DMS53 (cell line): ENCODE data around the gene COMMD9.

Experiments used
- DNase-seq: peaks from one replicate; lab custom pipeline; 2025; lab: John Stamatoyannopoulos, UW

COMMD9 gene

DNA sequence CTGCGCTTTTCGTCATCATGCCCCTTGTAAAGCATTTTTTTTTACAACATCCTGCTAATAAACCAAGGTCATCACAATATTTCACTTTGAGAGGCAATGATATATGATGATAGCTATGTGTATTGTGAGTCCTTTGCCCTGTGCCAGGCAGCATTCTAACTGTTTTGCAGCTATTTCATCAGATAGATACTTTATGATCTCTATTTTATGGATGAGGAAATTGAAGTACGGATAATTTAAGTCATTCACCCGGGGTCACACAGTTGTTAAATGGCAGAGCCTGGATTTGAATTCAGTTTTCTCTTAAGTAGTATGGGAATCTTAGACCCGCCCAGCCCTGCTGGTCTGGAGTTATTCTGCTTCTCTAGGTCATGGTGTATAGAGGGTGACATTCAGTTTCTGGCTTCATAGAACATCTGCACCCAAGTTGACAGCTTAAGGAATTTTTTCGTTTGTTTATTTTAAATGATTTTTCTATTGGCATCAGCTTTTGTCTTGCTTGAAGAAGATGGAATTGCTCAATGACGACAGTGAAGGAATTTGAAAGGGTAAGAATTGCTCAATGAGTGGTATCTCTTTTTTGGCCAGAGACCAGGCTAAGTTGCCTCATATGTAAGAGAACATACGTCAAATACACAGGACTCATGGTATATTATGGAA is 7.8 kb upstream of the COMMD9 start:
- no peak for DNase-seq

DNA sequence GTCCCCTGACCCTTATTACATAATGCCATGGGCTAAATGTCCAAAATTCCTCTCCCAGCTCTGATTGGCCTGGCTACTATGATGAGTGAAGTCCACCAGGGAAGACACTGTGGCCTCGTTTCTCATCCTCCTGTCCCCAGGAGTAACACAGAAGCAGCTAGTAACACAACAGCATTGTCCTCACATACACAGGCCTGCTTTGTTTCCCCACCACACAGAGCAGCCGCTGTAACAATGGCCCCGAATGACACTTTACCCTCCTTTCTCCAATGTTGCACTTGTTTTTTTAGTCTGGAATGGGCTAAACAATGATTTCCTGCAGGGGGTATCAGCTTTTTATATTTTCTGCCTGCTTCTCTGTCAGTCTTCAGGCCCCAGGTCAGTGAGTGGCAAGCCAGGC is 6.7 kb upstream of the COMMD9 start, which contains the start of gene PRR5L:
PRR5L (plus strand) TSS at position 363 of the 400 bp plus-strand sequence. CDS start 104,834 bp downstream, outside the sequence.
- DNase-seq = no peak

DNA sequence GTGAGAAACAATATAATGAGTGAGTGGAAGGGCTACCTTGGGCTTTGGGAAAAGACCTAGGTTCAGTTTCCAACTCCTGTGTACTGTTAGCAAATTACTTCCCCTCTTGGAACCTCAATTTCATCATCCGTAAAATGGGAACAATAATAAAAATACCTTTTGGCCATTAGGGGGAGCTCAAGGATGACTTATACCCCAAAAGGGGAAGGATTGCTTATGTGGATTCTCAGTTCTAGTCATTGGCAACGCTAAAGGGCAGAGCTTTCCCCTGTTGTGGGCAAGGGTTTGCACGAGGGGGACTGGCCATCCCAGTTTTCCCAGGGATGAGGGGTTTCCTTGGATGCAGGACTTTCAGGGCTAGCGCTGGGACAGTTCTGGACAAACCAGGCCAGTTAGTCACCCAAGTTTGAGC is 3.1 kb upstream of the COMMD9 start:
- peak; percentile 59 for DNase-seq

DNA sequence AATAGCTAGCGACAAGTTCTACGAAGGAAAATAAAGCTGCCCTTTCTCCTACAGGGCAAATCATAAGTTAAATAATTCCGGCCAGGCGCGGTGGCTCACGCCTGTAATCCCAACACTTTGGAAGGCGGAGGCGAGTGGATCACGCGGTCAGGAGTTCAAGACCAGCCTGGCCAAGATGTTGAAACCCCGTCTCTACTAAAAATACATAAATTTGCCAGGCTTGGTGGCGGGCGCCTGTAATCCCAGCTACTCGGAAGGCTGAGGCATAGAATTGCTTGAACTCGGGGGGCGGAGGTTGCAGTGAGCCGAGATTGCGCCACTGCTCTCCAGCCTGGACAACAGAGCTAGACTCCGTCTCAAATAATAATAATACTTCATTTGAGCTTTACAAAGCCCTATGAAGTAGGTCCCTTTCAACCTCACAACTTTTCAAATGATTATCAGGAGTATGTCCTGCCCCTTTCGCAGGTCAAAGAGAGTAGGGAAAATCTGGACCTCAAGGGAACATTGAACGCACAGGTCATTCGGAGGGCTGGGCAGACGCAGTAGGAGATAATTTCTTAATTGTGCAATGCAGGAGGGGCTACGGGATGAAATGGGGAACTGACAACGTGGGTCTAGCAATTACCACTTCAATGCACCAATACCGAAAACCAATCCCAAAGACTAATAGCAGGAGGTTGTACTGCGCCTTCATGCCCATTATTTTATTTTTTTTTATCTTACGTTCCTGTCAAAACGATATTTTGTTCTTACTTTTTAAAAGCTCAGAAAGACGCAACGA is 590 bp downstream of the COMMD9 start:
- peak; percentile 31 for DNase-seq

DNA sequence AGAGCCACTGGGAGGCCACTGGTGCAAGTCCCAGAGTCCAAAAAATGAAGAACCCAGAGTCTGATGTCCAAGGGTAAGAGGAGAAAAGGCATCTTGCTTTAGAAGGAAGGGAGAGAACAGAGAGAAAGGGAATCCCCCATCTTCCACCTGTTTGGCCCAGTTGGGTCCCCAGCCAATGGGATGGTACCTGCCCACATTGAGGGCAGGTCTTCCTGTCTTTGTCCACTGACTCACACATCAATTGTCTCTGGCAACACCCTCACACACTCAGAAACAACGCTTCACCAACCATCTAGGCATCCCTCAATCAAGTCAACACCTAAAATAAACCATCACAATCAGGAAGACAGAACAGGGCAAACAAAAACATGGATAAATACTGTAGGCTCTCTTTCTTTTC is 6.3 kb downstream of the COMMD9 start:
- no peak for DNase-seq

DNA sequence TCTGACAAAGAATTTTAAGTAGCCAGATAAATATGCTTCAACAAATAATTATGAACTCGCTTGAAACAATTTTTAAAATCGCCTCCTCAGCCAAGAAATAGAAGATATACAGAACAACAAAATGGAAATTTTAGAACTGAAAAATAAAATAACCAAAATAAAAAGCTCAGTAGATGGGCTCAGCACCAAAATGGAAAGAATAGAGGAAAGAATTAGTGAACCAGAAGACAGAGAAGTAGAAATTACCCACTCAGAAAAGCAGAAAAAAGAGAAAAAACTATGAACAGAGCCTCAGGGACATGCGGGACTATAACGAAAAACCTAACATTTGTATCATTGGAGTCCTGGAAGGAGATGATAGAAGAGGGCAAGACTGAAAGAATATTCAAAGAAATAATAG is 7.4 kb downstream of the COMMD9 start:
- DNase-seq = no peak

DNA sequence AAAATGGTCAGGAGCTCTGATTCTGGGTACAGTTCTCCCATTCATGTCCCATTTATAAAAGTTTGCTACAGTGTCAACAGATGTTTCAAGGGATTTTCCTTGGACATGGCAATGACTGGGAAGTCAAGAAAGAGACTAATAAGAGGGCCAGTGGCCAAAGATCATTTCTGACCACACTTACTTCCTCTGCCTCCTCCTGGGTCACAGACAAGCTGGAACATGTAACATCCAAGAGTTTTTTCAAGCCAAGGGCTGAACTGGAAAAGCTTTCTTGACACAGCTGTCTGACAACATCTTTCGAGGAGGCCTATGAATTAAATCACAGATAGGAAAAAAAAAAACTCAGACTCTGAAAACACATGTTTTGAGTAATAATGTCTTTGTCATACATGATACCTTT is 8.7 kb downstream of the COMMD9 start:
- DNase-seq = no peak

DNA sequence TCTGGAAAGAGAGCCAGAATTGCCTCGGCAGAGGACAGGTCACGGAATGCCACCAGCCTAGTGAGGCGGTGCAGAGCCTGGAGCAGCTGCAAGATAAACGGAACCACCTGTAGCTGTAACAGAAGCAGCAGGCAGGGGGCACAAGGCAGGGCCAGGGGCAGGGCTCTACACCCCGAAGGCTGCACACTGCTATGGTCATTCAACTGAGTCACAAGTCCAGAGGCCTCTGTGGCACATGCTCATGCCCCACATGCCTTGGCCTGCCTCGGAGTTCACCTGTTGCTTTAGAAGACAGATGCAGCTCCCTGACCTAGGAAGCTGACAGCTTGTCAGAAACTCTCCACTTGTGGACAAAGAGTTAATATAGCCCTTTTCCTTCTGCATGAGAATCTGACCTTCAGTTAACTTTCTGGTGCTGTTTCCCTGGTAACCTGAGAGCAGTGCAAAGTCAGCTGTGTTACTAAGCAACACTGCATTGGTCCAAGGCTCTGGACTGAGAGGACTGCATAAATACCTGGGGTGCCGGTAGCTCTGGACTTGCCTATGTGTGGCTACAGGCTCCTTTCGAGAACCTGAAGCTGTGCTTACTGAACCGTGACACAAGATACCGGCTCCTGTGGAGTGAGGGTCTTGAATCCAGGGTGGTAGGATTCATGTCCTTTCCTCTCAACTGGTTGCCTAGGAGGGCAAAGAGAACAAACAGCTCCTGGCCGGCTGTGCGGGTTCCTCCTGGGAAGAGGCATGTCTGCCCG is 10.5 kb downstream of the COMMD9 start:
- peak; percentile 18 for DNase-seq

DNA sequence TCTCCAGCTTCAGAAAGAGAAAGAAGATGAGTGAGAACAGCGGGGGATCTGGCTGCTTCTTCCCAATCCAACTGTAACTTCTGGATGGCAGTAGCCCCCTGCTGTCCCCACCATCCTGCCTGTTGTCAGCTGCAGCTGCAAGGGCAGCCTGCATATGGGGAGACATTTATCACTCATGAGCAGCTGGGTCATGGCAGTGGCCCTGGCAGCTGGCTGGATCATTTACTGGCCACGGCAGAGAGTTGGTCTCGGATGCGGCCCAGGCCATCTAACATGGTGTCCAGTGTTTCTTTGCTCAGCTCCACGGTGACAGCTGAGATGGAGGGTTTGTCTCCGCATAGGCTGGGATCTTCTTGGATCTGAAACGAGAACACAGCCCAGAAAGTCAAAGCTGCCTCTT is 14.8 kb downstream of the COMMD9 start:
- DNase-seq = no peak

DNA sequence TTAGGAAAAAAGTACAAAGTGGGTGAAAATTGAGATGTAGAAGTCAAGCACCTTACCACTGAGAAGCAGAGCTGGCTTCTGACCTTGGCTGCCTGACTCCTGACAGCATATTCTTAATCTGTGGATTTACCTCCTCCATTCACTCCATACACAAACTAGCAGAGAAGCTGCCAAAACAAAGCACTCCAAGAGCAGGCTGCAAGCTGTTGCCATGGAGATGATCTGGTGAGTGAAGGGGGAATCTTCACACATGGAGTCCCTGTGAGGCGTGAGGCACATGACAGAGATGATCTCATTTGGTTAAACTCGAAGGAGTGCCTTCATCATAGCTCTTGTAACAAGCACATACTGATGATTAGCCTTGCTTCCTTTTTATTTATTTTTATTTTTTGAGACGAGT is 16.1 kb downstream of the COMMD9 start:
- peak; percentile 85 for DNase-seq

DNA sequence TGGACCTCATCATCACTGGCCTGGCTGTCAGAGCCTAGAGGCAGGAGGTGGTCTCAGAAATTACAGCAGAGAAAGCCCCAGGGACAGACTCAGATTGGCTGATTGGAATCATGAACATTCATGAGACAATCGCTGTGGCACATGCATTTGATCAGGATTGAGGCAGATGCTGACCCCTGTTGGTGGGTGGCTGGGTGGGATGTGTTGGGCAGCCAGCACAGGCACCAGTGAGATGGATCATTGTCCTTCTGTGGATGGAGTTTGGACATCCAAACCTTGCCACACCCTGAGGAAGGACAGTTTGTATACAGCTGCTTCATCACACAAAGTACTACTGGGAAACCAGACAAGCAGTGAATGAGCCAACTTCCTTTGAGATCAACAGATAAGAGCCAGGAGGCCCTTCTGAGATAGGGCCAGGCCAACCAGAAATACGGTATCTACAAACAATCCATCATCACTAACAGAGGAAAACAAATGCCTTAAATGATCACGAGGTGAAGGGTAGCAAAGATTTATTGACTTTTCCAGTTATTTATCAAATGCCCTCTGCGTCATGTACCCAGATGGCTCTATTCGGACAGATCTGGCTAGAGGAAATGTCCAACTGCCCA is 17.3 kb downstream of the COMMD9 start:
- DNase-seq = no peak

DNA sequence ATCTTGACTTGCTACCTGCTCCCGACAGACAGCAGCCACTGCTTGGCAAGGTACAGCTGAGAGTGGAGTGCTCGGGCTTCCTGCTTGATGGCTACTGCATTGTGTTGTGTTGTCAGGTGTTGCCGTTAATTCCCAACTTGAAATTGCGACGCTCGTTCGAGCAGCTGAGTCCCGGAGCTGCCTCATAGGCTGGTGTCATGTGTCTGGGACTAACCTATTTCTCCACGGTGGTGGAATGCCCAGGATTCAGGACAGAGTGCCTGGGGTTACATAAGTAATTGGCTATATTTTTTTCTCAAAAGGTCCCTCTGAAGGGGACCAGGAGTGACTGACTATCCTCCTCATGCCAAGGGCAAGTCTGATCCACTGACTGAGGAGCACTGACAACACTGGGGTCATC is 18.5 kb downstream of the COMMD9 start:
- DNase-seq = no peak

DNA sequence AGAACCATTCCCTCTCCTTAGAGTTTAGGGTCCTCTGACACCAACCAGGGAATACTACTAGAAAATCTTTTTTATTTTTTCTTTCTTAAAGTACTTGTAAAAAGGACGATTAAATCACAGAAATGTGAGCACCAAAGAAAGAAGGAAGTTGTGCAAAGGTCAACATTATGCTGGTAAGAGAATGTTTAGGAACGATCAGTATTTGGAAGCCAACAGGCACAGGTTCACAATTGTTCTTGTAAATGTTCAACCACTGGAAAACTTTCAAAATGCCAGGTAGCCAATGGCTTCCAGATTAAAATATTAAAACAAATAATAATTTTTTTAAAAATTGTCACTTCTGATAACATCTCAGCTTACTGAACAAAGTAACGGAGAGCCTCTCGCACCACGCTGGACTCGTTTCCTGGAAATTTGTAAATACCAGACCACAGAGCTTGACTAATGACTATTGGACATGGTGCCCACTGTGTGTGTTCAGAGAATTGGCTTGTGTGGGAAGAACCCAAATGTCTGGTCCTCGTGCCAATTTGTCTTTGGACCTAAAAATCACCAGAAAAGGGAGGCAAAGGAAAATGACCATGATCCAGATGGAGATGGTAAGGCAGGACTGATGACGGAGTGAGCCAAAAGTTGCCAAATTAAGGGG is 20.8 kb downstream of the COMMD9 start:
- no peak for DNase-seq

DNA sequence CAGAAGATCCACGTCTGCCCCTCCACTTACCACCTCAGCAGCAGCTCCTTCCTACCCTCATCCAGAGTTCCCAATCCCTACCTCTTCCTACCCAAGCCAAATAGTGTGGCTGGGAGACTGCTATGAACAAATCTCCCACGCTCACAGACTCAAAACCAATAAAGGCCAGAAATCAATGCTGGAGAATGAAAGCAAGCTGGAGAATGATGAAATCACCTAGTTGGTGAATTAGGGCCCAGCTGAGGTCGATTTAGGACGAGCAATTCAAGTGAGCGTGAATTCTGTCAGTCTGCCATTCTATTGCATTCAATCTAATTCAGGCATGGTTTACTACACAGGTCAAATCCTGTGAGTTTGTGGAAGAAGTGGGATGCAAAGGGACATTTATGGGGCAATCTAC is 22.5 kb downstream of the COMMD9 start:
- DNase-seq = no peak

DNA sequence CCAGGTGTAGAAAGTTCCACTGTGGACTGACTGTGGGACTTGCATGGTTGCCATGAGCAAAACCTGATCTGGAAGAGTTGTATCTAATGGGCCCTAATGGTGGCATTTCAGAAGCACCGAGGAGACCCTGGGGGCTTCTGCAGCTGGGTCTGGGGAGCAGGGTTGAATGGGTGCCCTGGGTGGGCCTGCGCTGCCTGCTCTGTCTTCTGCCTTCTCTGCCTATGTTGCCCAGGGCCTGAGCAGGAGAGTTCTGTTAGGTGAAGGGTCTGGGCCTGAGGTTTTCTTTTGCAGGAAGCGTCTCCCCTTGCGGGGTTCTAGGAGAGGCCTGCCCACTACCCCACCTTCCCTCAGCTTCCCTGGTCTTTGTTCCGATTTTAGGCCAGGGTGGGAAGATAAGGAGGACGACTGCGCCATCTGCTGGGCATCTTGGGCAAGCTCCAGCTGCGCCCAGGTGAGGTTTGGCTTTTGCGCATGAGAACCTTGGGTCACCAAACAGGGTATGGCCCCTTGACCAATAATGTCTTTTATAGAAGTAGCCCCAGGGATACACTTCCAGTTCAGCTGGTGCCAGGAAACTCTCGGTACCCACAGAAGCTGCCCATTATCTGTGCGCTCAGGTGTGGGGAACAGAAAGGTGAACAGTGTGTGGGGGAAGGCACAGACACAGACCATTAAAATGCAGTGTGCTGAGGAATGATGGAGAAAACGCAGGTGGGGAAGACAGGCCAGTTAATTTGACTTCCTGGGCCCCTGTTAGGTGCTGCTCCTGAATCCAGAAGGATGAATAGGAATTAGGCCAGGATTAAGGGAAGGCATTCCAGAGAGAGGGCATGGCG is 23.2 kb downstream of the COMMD9 start:
- peak; percentile 69 for DNase-seq

DNA sequence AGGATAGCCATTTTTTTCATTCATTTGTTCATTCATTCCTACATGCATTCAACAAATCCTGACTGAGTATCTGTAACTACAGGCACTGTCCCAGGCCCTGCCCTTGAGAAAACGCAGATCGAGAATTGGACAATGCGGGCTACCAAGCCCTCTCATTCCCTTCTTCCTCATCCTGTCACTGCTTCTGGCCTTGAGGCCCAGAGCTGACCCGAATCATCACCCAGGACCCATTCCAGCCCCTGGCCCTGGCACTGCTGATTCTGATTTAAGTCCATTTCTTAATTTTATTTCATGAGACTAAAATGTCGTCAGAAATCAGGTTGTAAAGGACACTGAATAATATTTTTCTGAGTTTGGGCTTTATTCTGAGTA is 24.3 kb downstream of the COMMD9 start:
- no peak for DNase-seq

DNA sequence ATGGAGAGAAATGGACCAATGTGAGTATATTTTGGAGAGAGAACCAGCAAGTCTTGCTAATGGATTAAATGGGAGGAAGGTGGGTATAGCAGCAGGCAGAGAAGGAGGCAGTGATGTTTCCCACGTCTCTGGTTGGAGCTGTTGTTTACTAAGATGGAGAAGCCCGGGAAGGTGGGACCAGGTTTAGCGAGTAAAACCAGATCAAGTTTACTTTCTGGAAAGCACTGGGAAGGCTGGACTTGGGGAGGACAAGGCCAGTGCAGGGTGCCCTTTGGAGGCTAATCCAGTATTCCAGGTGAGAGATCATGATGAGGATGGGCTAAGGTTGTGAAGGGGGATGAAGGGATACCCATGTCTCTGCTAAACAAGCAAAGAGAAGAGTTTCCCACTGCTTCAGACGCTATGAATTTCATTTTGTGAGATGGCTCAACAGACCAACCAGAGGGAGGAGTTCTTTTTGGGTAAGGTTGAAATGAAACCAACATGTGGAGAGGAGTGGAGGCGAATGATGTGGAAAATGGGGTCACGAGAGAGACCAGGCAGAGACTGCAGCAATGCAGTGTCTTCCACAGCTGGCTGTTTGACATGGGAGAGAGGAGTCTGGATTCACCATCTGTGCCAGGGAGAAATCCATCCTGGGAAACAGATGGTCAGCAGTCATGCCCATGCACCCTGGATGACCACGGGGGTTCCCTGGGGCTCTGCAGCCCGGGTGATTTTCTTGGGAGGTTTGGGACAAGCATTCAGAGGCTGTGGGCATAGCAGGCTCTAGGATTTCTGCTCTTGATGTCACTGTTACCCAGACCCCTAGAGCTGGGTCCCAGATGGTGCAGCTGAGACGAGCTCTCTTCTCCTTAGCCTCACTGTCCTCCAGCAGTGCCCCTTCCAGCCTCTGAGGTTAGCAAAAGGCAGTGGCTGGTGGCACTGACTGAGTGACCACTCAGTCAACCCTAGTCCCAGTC is 24.9 kb downstream of the COMMD9 start:
- DNase-seq = no peak

DNA sequence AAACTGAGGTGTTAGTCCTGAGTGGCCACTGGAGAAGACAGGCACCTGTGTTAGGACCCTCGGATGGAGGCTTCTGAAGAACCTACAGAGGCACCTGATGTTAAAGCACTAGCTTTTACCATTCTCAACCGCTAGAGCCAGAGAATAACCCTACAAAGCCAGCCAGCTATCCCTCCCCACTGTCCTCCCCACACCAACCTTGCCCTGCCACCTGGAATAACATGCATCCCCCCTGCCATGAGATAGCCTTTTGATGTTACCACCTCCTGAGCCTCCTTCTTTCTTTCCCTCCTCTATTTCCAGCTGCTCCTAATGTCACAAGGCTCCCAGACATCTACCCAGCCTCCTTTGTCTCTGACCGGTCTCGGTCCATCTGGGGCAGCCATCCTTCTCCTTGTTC is 28.1 kb downstream of the COMMD9 start:
- no peak for DNase-seq

DNA sequence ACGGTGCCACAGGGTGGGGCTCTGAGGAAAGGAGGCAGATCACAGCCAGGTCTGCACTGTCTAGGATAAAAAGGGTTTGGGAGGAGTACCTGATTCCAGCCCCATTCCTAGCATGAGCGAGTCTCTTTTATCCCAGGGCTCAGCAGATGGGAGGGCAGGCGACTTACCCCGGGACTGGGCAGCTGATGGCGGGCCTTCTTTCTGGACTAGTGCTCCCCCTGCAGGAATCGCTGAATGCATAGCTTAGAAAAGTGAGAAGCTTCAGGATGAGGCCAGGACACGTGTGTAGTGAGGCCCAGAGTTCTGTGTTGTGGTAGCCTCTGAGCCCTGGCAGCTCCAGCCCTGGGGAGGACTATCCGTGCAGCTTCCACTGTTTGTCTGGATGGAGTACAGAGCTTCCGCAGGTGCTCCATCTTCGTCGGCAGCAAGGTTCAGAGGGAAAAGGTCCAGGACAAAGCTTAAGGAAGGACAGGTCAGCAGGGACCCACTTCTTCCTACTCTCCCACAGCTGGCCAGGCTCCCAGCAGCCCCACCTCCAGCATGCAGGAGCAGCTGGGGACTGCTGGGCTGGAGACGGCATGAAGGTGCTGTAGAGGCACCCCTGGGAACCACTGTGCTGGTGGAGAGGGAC is 30.4 kb downstream of the COMMD9 start:
- DNase-seq = peak; percentile 81
